NCI-H1436 treated with DMSO at 0.1 percent for 48 hours (cell line): ENCODE results near the gene FTMT.
"Not testable (repeated sequence)": the region's sequence is repeated elsewhere in the genome, so short reads cannot be mapped to it uniquely, and the experiment has no call there.

Source experiments
- DNase-seq: peaks from one replicate; lab custom pipeline; 2025; lab: John Stamatoyannopoulos, UW

The FTMT gene

GRCh38 chr5:121851643-121852574, at the start of gene FTMT:
Gene FTMT, plus strand, starts transcription at chr5:121851882. Its CDS starts 82 bp downstream, at chr5:121851964.
- DNase-seq: no peak

- not testable (repeated sequence) for DNase-seq
These were observed 46.4 kb upstream of the FTMT start for GRCh38 chr5:121805251-121805650.

GRCh38 chr5:121805911-121806310, 45.8 kb upstream of the FTMT start:
- no peak for DNase-seq

- no peak for DNase-seq
These were observed 35.5 kb upstream of the FTMT start for GRCh38 chr5:121816164-121816563.

- no peak for DNase-seq
These were observed 31.9 kb upstream of the FTMT start for GRCh38 chr5:121819682-121820261.

- DNase-seq: no peak
These were observed 18.1 kb upstream of the FTMT start for GRCh38 chr5:121833617-121834016.

GRCh38 chr5:121834021-121834420, 17.7 kb upstream of the FTMT start:
- no peak for DNase-seq

GRCh38 chr5:121841892-121842291, 9.8 kb upstream of the FTMT start:
- DNase-seq: no peak

GRCh38 chr5:121850272-121850671, 1.4 kb upstream of the FTMT start:
- no peak for DNase-seq

GRCh38 chr5:121853850-121854249, 2.2 kb downstream of the FTMT start:
- DNase-seq: no peak

- DNase-seq: no peak
These were observed 11.1 kb downstream of the FTMT start for GRCh38 chr5:121862801-121863200.

GRCh38 chr5:121863753-121864285, 12.1 kb downstream of the FTMT start:
- no peak for DNase-seq

- DNase-seq: no peak
These were observed 15.7 kb downstream of the FTMT start for GRCh38 chr5:121867403-121867802.

GRCh38 chr5:121870489-121870888, 18.8 kb downstream of the FTMT start:
- no peak for DNase-seq

- no peak for DNase-seq
These were observed 21.2 kb downstream of the FTMT start for GRCh38 chr5:121872856-121873255.

GRCh38 chr5:121873409-121873808, 21.7 kb downstream of the FTMT start:
- no peak for DNase-seq

GRCh38 chr5:121885630-121886029, 33.9 kb downstream of the FTMT start:
- DNase-seq: no peak

GRCh38 chr5:121887727-121888126, 36.0 kb downstream of the FTMT start:
- DNase-seq: no peak

- no peak for DNase-seq
These were observed 38.7 kb downstream of the FTMT start for GRCh38 chr5:121890297-121890858.

GRCh38 chr5:121897341-121897740, 45.7 kb downstream of the FTMT start:
- DNase-seq: no peak

GRCh38 chr5:121899346-121899745, 47.7 kb downstream of the FTMT start:
- no peak for DNase-seq
